Fibroblast of the aortic adventitia (primary cell): ENCODE measurements around the gene CACNA2D3. TPM values are rescaled to one million over a fixed set of nuclear protein-coding genes. Genes with fewer than 3 reads are reported as not detected.
"Not testable (repeated sequence)": the region's sequence is repeated elsewhere in the genome, so short reads cannot be mapped to it uniquely, and the experiment has no call there.

ENCODE experiments used
- DNase-seq: peaks from one replicate; pipeline ENCODE4 v3.0.0-alpha.2; 2010; ENCODE audit warnings: low read depth
- H3K4me3 ChIP-seq: 2 replicates; pipeline ENCODE4 v1.5.1; 2011; ENCODE audit warnings: low read depth, mild to moderate bottlenecking, control low read depth, low read length, moderate library complexity
- CTCF ChIP-seq: IDR thresholded peaks from 2 replicates; pipeline ENCODE4 v1.5.1; 2011; ENCODE audit warnings: mild to moderate bottlenecking, low read length, control low read depth, inconsistent platforms; ENCODE audit not compliant: insufficient read depth
- total RNA-seq: library from RNA; depleted of rRNA; stranded (reverse); fragments of >200 nt; gene quantifications from 2 replicates; pipeline ENCODE4 v1.2.3, GENCODE V29; 2012; ENCODE audit warnings: low replicate concordance

Gene CACNA2D3
- total RNA-seq, 1 donor, result 0.45 TPM

DNA sequence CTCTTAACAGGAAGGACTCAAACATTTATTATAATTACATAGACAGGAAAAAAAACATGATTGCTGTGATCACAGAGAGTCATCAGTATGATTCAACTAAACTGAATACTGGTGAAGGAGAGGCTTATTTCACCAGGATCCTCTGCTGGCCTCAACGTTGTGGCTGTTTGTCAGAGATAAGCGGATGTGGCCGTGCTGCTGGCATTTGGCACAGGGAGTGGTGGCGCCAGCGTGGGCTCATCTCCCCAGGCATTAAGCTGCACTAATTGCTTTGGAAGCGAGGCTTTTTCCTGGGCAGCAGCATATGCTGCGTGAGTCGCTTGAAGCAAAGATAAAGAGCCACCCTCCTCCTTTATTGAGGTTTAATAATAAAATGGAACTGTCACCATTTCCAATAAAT lies 498.8 kb downstream of the CACNA2D3 start:
- H3K4me3 ChIP-seq, result no peak overlapping the region
- DNase-seq, result no peak
- TF ChIP-seq CTCF, result no peak

DNA sequence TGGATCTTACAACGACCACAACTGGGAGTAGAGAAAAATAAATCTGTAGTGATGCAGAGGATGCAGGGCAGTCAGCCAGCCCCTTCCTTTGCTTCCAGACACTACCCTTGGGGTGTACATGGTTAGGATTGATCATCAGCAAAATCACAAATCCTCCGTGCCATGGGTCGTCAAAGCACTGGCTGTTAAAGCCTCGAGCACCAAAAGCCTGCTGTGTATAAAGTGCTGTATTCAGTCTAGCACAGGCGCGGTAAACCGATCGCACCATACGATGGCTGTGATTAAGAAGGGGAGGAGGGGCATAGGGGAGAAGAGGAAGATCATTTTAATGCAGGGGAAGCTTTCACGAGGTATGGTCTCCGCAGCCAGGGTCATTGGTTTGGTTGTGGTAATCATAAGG lies 500.3 kb downstream of the CACNA2D3 start:
- no peak for DNase-seq
- no peak for TF ChIP-seq CTCF
- no peak overlapping the region for H3K4me3 ChIP-seq

DNA sequence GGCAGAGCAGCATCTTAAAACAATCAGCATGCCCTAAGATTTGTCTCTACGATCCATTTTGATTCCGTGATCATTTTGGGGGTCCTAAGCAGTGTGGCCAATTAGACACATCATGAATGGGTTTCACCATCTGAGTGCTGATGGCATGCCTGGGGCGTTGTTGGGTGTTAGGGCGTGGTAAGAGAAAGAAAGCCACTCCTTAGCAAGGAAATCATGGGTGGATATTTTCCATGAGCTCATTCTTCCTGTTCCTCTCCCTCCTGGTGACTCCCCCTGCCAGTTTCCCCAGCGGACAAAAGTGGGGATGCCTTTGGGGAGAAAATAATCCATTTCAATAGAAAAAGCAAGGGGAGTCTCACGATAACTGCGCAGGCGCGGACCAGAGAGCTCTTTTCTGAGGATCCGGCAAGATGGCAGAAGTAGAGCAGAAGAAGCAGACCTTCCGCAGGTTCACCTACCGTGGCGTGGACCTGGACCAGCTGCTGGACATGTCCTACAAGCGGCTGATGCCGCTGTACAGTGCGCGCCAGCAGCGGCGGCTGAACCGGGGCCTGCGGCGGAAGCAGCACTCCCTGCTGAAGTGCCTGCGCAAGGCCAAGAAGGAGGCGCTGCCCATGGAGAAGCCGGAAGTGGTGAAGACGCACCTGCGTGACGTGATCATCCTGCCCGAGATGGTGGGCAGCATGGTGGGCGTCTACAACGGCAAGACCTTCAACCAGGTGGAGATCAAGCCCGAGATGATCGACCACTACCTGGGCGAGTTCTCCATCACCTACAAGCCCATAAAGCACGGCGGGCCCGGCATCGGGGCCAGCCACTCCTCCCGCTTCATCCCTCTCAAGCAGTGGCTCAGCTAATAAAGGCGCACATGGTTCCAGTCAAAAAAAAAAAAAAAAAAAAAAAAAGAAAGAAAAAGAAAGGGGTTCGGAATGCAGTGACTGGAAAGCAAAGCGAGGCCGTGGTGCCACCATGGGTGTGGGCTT lies 503.7 kb downstream of the CACNA2D3 start:
- H3K4me3 ChIP-seq, result no peak overlapping the region
- no peak for TF ChIP-seq CTCF
- no peak for DNase-seq

- TF ChIP-seq CTCF, result no peak
- no peak for DNase-seq
- H3K4me3 ChIP-seq, result no peak overlapping the region
Observed at GRCh38 chr3:54628888-54629441, 506.6 kb downstream of the CACNA2D3 start.

DNA sequence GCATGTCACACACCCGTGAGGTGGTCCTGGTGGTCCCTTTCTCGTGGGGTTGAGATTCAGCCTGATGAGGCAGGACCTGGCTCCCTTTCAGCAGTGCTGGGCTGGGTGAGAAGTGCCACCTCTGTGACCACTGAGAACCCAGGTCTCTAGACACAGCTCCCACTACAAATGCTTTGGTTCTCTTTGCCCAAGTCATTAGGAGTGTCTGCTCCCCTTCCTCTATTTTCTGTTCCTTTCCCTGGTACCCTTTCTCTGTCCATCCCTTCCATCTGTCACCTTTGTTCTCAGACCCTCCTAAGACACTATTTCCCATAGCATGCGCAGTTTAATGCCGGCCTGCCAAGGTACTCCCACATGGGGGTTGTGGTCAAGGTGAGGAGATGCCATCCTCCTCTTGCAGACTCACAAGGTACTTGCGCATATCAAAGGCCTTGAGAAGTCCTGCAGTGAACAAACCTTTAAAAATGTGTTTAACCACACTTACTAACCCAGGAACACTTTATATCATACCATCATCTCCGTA lies 507.8 kb downstream of the CACNA2D3 start:
- TF ChIP-seq CTCF, result no peak
- H3K4me3 ChIP-seq, result no peak overlapping the region
- DNase-seq, result no peak

DNA sequence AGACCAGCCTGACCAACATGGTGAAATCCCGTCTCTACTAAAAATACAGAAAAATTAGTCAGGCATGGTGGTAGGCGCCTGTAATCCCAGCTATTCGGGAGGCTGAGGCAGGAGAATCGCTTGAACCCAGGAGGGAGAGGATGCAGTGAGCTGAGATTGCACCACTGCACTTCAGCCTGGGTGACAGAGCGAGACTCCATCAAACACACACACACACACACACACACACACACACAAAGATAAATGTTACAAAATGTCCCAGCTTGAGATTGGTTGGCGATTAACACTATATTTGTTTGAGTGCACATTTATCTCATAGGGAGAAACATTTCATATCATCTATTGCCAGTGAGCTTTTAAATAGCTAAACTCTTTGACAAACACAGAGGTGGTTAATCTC lies 508.6 kb downstream of the CACNA2D3 start:
- DNase-seq, H3K4me3 ChIP-seq: not testable (repeated sequence)
